ENCODE measurements around the gene LCN1. TPM values are rescaled to one million over a fixed set of nuclear protein-coding genes. Genes with fewer than 3 reads are reported as not detected.
"Not testable (repeated sequence)": the region's sequence is repeated elsewhere in the genome, so short reads cannot be mapped to it uniquely, and the experiment has no call there.

Gene LCN1
- total RNA-seq, 2 experiments from 2014 or later: not detected

- ChIA-PET POLR2A (no interaction called here), CTCF (no interaction called here)
- intact Hi-C loops (cut with micrococcal nuclease): no loop called here
- Mint-ChIP-seq H3K27ac (no peak overlapping the region), H3K9me3 (peaks cover 12% of the 10 kb centered on the region), H3K4me3 (no peak overlapping the region), H3K4me1 (ENCODE audit: low read depth) (peaks cover 5% of the 10 kb centered on the region), H3K36me3 (peaks cover 2% of the 10 kb centered on the region), H3K27me3 (peaks cover 1% of the 10 kb centered on the region)
- DNase-seq: peak; percentile 4
These were observed 7.8 kb upstream of the LCN1 start for GRCh38 chr9:135513351-135513846.

GRCh38 chr9:135513906-135514305 is 7.3 kb upstream of the LCN1 start:
- H3K4me3 Mint-ChIP-seq; H3K36me3 Mint-ChIP-seq; intact Hi-C loops (cut with micrococcal nuclease); H3K27ac Mint-ChIP-seq; H3K9me3 Mint-ChIP-seq; H3K4me1 Mint-ChIP-seq (ENCODE audit: low read depth); H3K27me3 Mint-ChIP-seq; POLR2A ChIA-PET; CTCF ChIA-PET; DNase-seq: not testable (repeated sequence)

GRCh38 chr9:135514342-135515082 is 6.7 kb upstream of the LCN1 start:
- Mint-ChIP-seq H3K4me3 (no peak overlapping the region), H3K9me3 (peaks cover 1% of the 10 kb centered on the region), H3K27ac (no peak overlapping the region), H3K36me3 (no peaks in the 10 kb centered on the region), H3K27me3 (peaks cover 1% of the 10 kb centered on the region), H3K4me1 (ENCODE audit: low read depth) (peaks cover 5% of the 10 kb centered on the region)
- DNase-seq: no peak
- CTCF ChIA-PET: no interaction called here
- POLR2A ChIA-PET: no interaction called here
- intact Hi-C loops (cut with micrococcal nuclease): no loop called here

GRCh38 chr9:135515083-135515951 is 5.9 kb upstream of the LCN1 start:
- Mint-ChIP-seq H3K9me3 (no peaks in the 10 kb centered on the region), H3K4me1 (ENCODE audit: low read depth) (peaks cover 5% of the 10 kb centered on the region), H3K27ac (no peak overlapping the region), H3K4me3 (no peak overlapping the region), H3K36me3 (no peaks in the 10 kb centered on the region), H3K27me3 (peaks cover 1% of the 10 kb centered on the region)
- intact Hi-C loops (cut with micrococcal nuclease): no loop called here
- DNase-seq: no peak
- POLR2A ChIA-PET: no interaction called here
- CTCF ChIA-PET: no interaction called here

GRCh38 chr9:135516132-135516860 is 4.9 kb upstream of the LCN1 start:
- peaks cover 1% of the 10 kb centered on the region for H3K27me3 Mint-ChIP-seq
- CTCF ChIA-PET: no interaction called here
- peak; percentile 42 for DNase-seq

GRCh38 chr9:135517407-135517822 is 3.8 kb upstream of the LCN1 start:
- CTCF ChIA-PET: interaction anchor here (1.2 kb wide), 1 partner anchor 13 kb away, joined by 4 read pairs; no protein-coding TSS in a partner anchor
- Mint-ChIP-seq H3K27ac (no peak overlapping the region), H3K4me1 (ENCODE audit: low read depth) (no peaks in the 10 kb centered on the region), H3K4me3 (no peak overlapping the region), H3K36me3 (no peaks in the 10 kb centered on the region), H3K27me3 (peaks cover 1% of the 10 kb centered on the region), H3K9me3 (no peaks in the 10 kb centered on the region)
- POLR2A ChIA-PET: no interaction called here
- DNase-seq: no peak
- intact Hi-C loops (cut with micrococcal nuclease): no loop called here

More at GRCh38 chr9:135516132-135516860, 4.9 kb upstream of the LCN1 start:
- Mint-ChIP-seq H3K36me3 (no peaks in the 10 kb centered on the region), H3K27ac (no peak overlapping the region), H3K4me1 (ENCODE audit: low read depth) (peaks cover 5% of the 10 kb centered on the region), H3K4me3 (no peak overlapping the region), H3K9me3 (no peaks in the 10 kb centered on the region)
- POLR2A ChIA-PET: no interaction called here
- intact Hi-C loops (cut with micrococcal nuclease): no loop called here

GRCh38 chr9:135519179-135519971 is 1.9 kb upstream of the LCN1 start:
- ChIA-PET POLR2A (no interaction called here), CTCF (no interaction called here)
- H3K36me3 Mint-ChIP-seq: no peaks in the 10 kb centered on the region
- H3K4me1 Mint-ChIP-seq (ENCODE audit: low read depth): no peaks in the 10 kb centered on the region
- DNase-seq: no peak
- no peak overlapping the region for H3K27ac Mint-ChIP-seq
- peaks cover 1% of the 10 kb centered on the region for H3K27me3 Mint-ChIP-seq
- intact Hi-C loops (cut with micrococcal nuclease): no loop called here
- H3K4me3 Mint-ChIP-seq: no peak overlapping the region
- no peaks in the 10 kb centered on the region for H3K9me3 Mint-ChIP-seq

- ChIA-PET POLR2A (no interaction called here), CTCF (no interaction called here)
- H3K4me1 Mint-ChIP-seq (ENCODE audit: low read depth): no peaks in the 10 kb centered on the region
- DNase-seq: no peak
- H3K27me3 Mint-ChIP-seq: peaks cover 1% of the 10 kb centered on the region
- intact Hi-C loops (cut with micrococcal nuclease): no loop called here
- no peaks in the 10 kb centered on the region for H3K9me3 Mint-ChIP-seq
- H3K36me3 Mint-ChIP-seq: no peaks in the 10 kb centered on the region
- H3K27ac Mint-ChIP-seq: no peak overlapping the region
- no peak overlapping the region for H3K4me3 Mint-ChIP-seq
These were observed 412 bp downstream of the LCN1 start for GRCh38 chr9:135521608-135522095.

- Mint-ChIP-seq H3K4me3 (no peak overlapping the region), H3K27me3 (peaks cover 1% of the 10 kb centered on the region), H3K27ac (no peak overlapping the region), H3K4me1 (ENCODE audit: low read depth) (no peaks in the 10 kb centered on the region), H3K9me3 (no peaks in the 10 kb centered on the region), H3K36me3 (no peaks in the 10 kb centered on the region)
- POLR2A ChIA-PET: no interaction called here
- CTCF ChIA-PET: no interaction called here
- intact Hi-C loops (cut with micrococcal nuclease): no loop called here
- no peak for DNase-seq
These were observed 1.1 kb downstream of the LCN1 start for GRCh38 chr9:135522137-135522877.

GRCh38 chr9:135522931-135523330 is 1.7 kb downstream of the LCN1 start:
- H3K27me3 Mint-ChIP-seq: no peaks in the 10 kb centered on the region
- intact Hi-C loops (cut with micrococcal nuclease): no loop called here
- CTCF ChIA-PET: no interaction called here
- DNase-seq: no peak
- no peaks in the 10 kb centered on the region for H3K4me1 Mint-ChIP-seq (ENCODE audit: low read depth)
- H3K4me3 Mint-ChIP-seq: no peak overlapping the region
- no peak overlapping the region for H3K27ac Mint-ChIP-seq
- POLR2A ChIA-PET: no interaction called here
- no peaks in the 10 kb centered on the region for H3K9me3 Mint-ChIP-seq
- no peaks in the 10 kb centered on the region for H3K36me3 Mint-ChIP-seq

GRCh38 chr9:135523521-135524129 is 2.4 kb downstream of the LCN1 start:
- intact Hi-C loops (cut with micrococcal nuclease): no loop called here
- Mint-ChIP-seq H3K4me1 (ENCODE audit: low read depth) (no peaks in the 10 kb centered on the region), H3K4me3 (no peak overlapping the region), H3K27me3 (no peaks in the 10 kb centered on the region), H3K36me3 (no peaks in the 10 kb centered on the region), H3K9me3 (no peaks in the 10 kb centered on the region), H3K27ac (no peak overlapping the region)
- DNase-seq: peak; percentile 5
- ChIA-PET POLR2A (no interaction called here), CTCF (no interaction called here)
